ENCODE measurements around the gene IER5. TPM values are rescaled to one million over a fixed set of nuclear protein-coding genes. Genes with fewer than 3 reads are reported as not detected.

Gene IER5
- total RNA-seq, 1 donor from 2014 or later = 18.0 TPM

- peaks cover 22% of the 10 kb centered on the region for H3K4me1 Mint-ChIP-seq (ENCODE audit: unreplicated experiment)
- H3K9me3 Mint-ChIP-seq (ENCODE audit: unreplicated experiment) = no peaks in the 10 kb centered on the region
- H3K4me3 Mint-ChIP-seq (ENCODE audit: unreplicated experiment) = no peak overlapping the region
- TF ChIP-seq CTCF (IDR thresholded peaks at IDR 0.05; ENCODE audit: unreplicated experiment) = no peak
- H3K36me3 Mint-ChIP-seq (ENCODE audit: low read depth, unreplicated experiment) = peaks cover 4% of the 10 kb centered on the region
- H3K27me3 Mint-ChIP-seq (ENCODE audit: unreplicated experiment) = peaks cover 4% of the 10 kb centered on the region
- DNase-seq (ENCODE audit: low spot score) = no peak
- peak overlapping the region; percentile 42 for H3K27ac Mint-ChIP-seq (ENCODE audit: unreplicated experiment)
Observed at GRCh38 chr1:181077576-181078242, 10.8 kb upstream of the IER5 start.

- Mint-ChIP-seq H3K36me3 (ENCODE audit: low read depth, unreplicated experiment) (peaks cover 4% of the 10 kb centered on the region), H3K27ac (ENCODE audit: unreplicated experiment) (no peak overlapping the region), H3K9me3 (ENCODE audit: unreplicated experiment) (no peaks in the 10 kb centered on the region), H3K4me1 (ENCODE audit: unreplicated experiment) (peaks cover 22% of the 10 kb centered on the region), H3K4me3 (ENCODE audit: unreplicated experiment) (no peak overlapping the region), H3K27me3 (ENCODE audit: unreplicated experiment) (peaks cover 2% of the 10 kb centered on the region)
- DNase-seq (ENCODE audit: low spot score) = no peak
- TF ChIP-seq CTCF (IDR thresholded peaks at IDR 0.05; ENCODE audit: unreplicated experiment) = no peak
Observed at GRCh38 chr1:181079382-181079781, 9.1 kb upstream of the IER5 start.

GRCh38 chr1:181079920-181080319, 8.6 kb upstream of the IER5 start:
- H3K27ac Mint-ChIP-seq (ENCODE audit: unreplicated experiment) = no peak overlapping the region
- H3K4me1 Mint-ChIP-seq (ENCODE audit: unreplicated experiment) = peaks cover 22% of the 10 kb centered on the region
- H3K9me3 Mint-ChIP-seq (ENCODE audit: unreplicated experiment) = no peaks in the 10 kb centered on the region
- no peaks in the 10 kb centered on the region for H3K36me3 Mint-ChIP-seq (ENCODE audit: low read depth, unreplicated experiment)
- no peak overlapping the region for H3K4me3 Mint-ChIP-seq (ENCODE audit: unreplicated experiment)
- peaks cover 2% of the 10 kb centered on the region for H3K27me3 Mint-ChIP-seq (ENCODE audit: unreplicated experiment)
- peak; percentile 36 for TF ChIP-seq CTCF (IDR thresholded peaks at IDR 0.05; ENCODE audit: unreplicated experiment)
- no peak for DNase-seq (ENCODE audit: low spot score)

- peaks cover 22% of the 10 kb centered on the region for H3K4me1 Mint-ChIP-seq (ENCODE audit: unreplicated experiment)
- H3K27ac Mint-ChIP-seq (ENCODE audit: unreplicated experiment) = no peak overlapping the region
- no peak for DNase-seq (ENCODE audit: low spot score)
- no peaks in the 10 kb centered on the region for H3K9me3 Mint-ChIP-seq (ENCODE audit: unreplicated experiment)
- TF ChIP-seq CTCF (IDR thresholded peaks at IDR 0.05; ENCODE audit: unreplicated experiment) = no peak
- peaks cover 2% of the 10 kb centered on the region for H3K27me3 Mint-ChIP-seq (ENCODE audit: unreplicated experiment)
- H3K36me3 Mint-ChIP-seq (ENCODE audit: low read depth, unreplicated experiment) = no peaks in the 10 kb centered on the region
- no peak overlapping the region for H3K4me3 Mint-ChIP-seq (ENCODE audit: unreplicated experiment)
Observed at GRCh38 chr1:181080556-181080955, 7.9 kb upstream of the IER5 start.

- no peak for DNase-seq (ENCODE audit: low spot score)
- no peaks in the 10 kb centered on the region for H3K9me3 Mint-ChIP-seq (ENCODE audit: unreplicated experiment)
- no peak overlapping the region for H3K27ac Mint-ChIP-seq (ENCODE audit: unreplicated experiment)
- TF ChIP-seq CTCF (IDR thresholded peaks at IDR 0.05; ENCODE audit: unreplicated experiment) = no peak
- H3K4me3 Mint-ChIP-seq (ENCODE audit: unreplicated experiment) = no peak overlapping the region
- no peaks in the 10 kb centered on the region for H3K36me3 Mint-ChIP-seq (ENCODE audit: low read depth, unreplicated experiment)
- H3K4me1 Mint-ChIP-seq (ENCODE audit: unreplicated experiment) = peaks cover 22% of the 10 kb centered on the region
- peaks cover 2% of the 10 kb centered on the region for H3K27me3 Mint-ChIP-seq (ENCODE audit: unreplicated experiment)
Observed at GRCh38 chr1:181081395-181081794, 7.1 kb upstream of the IER5 start.
